ENCODE measurements around the gene KCNAB2.
"Not testable (repeated sequence)": the region's sequence is repeated elsewhere in the genome, so short reads cannot be mapped to it uniquely, and the experiment has no call there.

Gene KCNAB2

DNA sequence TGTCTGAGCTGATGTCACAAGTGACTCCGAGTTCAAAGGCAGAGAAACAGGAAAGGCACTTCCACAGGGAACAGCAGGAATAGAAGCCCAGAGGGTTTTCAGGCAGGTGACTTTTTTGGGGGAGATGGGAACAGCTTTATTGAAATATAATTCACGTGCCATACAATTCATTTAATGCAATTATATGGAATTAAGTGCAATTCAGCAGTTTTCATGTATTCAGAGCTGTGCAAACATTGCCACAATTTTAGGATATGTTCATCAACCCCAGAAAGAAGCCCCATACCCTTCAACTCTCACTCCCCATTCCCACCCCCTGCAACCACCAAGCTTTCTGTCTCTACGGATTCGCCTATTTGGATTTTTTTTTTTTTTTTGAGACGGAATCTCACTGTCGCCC lies 17.0 kb downstream of the KCNAB2 start:
- no peak for DNase-seq

GRCh38 chr1:6063532-6064053 lies 17.9 kb downstream of the KCNAB2 start:
- not testable (repeated sequence) for DNase-seq

- DNase-seq, result no peak
These were observed 19.6 kb downstream of the KCNAB2 start for GRCh38 chr1:6065093-6065858.

GRCh38 chr1:6066680-6067079 lies 21.0 kb downstream of the KCNAB2 start:
- no peak for DNase-seq

DNA sequence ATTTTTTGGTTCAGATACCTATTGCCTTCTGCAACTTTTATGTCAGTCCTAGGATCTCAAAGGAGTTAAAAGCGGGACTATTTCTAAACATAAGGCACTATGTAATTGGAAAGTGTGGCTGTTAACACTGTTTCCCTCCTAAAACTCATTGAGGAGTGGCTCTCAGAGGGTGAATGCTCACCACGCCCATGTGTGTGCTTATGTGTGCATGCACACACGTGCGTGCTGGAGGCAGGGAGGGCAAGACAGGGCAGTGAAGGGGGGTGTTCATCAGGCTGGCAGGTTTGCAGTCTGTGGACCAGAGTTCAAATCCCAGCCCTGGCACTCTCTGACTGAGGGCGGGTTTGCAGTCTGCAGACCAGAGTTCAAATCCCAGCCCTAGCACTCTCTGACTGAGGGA lies 22.4 kb downstream of the KCNAB2 start:
- DNase-seq, result no peak

DNA sequence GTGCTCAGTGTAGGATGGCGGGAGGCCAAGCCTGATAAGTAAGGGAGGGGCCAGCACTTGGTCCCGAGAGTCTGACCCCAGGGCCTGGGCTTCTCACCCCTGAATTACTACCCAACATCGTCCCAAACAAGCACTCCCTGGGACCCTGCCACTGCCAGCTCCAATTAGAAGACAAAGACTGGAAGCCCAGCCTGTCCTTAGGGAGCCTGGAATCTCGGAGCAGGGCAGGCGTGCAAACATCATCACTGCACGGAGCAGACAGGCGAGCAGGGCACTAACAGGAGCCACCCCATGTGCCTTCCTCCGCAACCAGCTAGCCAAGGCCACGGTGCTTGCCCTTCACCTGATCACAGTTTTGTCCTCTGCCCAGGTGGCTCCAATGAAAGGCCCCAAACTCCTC lies 23.2 kb downstream of the KCNAB2 start:
- DNase-seq, result no peak

DNA sequence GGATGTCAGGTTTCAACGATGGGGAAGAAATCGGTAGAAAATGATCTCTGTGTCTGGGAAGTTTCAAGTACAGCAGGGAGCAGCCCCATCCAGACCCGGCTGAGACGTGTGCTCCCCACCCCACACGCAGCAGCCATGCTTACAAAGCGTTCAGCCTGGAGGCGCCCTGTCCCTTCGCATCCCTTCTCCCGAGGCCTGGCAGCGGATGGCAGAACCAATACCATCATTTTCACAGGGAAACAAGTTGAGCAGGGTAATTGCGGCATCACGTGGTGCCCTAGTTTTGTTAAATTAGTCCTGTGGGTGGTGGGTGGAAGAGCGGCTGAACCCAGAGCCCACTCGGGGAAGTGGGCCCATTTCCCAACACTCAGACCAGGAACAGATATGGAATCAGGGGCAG lies 23.9 kb downstream of the KCNAB2 start:
- no peak for DNase-seq

DNA sequence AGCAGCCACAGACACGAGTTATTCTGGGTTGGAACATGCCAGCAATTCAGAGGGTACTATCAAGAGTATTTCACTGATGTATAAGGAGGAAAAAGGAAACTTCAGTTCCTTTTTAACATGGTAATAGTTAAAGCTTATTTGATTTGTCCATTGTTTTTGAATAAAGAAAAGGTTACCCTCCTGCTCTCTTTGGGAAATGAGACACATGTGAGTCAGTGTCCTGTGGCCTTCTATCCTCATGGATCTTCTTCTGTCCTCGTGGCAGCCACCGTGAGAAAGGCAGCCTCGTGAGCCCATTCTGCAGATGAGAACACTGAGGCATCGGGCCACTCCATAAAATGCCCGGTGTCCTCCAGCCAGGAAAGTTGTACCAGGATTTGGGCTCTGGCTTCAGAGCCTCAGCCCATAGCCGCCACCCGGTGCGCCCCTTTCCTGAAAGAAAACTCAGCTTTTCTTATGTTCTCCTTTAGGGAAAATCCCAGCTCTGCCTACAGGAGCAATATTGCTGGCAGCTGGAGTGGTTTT lies 24.8 kb downstream of the KCNAB2 start:
- no peak for DNase-seq

- DNase-seq, result no peak
These were observed 25.5 kb downstream of the KCNAB2 start for GRCh38 chr1:6071219-6071618.

DNA sequence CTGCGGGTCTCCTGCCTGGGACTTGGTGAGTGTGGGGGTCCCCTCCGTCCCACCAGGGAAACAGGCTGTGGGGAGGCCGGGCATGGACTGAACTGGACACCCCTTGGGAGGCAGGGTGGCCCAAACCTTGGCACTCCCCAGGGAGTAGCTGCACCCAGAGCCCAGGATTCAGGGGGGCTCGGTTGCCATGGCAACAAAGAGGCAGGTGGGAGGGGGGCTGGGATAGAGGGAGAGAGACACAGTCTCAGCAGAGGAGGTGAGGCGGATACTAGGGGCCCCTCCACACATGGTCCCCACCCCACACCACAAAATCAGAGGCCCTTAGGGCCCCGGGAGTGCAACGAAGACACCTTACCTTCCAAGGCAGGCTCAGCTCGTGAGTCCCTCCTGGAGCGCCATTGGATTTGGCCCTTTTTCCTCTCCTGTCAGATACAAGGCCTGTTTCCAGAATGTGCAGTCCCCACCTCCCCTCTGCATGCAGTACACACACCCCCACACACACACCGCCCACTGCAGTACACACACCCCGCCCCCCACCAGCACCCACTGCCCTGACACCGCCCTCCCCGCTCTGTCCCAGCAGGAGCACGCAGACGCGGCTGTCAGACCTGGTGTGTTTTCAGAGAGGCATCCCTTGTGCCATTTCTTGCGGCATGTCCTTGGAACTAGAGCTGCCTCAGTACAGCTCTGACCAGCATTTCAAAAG lies 27.2 kb downstream of the KCNAB2 start:
- DNase-seq, result no peak

GRCh38 chr1:6073480-6074053 lies 27.9 kb downstream of the KCNAB2 start:
- DNase-seq, result no peak

DNA sequence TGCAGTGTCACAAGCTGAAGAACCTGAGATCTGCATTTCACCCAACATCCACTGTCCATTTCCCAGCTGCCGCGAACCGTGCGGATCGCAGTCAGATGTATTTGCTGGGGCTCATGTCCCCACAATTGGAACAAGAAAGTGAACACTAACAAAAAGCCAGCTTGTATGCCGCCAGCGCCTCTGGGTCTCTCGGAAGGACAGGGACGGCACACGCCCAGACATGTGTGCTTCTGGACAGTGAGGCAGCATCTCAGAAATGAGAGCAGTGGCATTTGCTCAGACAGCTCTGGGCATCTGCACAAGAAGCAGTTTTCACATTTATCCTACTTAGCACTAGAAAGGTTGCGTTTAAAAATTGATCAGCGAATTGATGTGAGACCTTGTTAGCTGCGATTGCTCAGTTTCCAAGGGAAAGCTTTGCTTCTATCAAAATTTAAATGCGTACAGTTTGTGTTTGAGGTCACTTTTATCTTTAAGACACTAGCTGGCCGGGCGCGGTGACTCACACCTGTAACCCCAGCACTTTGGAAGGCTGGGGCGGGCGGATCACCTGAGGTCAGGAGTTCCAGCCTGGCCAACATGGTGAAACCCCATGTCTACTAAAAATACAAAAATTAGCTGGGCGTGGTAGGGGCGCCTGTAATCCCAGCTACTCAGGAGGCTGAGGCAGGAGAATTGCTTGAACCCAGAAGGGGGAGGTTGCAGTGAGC lies 28.7 kb downstream of the KCNAB2 start:
- no peak for DNase-seq

DNA sequence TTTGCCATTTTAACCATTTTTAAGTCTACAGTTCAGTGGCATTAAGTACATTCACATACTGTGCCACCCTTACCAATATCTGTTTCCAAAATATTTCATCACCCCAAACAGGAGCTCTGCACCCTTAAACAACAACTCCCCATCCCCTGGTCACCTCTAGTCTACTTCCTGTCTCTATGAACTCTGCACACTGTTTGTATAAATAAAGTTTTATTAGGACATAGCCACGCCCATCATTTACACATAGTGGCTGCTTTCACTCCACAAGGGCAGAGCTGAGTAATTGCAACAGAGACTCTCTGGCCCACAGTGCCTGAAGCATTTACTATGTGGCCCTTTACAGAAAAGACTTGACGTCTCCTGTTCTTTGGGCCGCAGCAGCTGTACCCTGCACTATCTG lies 30.1 kb downstream of the KCNAB2 start:
- DNase-seq, result no peak

- DNase-seq, result not testable (repeated sequence)
These were observed 31.4 kb downstream of the KCNAB2 start for GRCh38 chr1:6077061-6077460.

GRCh38 chr1:6077506-6077905 lies 31.8 kb downstream of the KCNAB2 start:
- DNase-seq, result no peak

DNA sequence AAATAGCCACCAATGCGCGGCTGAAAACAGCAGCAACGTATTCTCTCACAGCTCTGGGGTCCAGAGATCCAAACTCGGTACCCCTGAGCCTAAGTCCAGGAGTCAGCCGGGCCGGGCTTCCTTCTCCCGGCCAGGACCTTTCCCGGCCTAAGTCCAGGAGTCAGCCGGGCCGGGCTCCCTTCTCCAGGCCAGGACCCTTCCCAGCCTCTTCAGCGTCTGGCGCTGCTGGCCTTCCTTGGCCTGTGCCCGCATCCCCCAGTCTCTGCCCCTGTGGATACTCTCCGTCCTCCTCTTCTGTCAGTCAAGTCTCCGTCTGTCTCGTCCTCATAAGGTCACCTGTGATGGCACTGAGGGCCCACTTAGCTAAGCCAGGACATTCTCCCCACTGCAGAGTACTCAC lies 32.2 kb downstream of the KCNAB2 start:
- no peak for DNase-seq

DNA sequence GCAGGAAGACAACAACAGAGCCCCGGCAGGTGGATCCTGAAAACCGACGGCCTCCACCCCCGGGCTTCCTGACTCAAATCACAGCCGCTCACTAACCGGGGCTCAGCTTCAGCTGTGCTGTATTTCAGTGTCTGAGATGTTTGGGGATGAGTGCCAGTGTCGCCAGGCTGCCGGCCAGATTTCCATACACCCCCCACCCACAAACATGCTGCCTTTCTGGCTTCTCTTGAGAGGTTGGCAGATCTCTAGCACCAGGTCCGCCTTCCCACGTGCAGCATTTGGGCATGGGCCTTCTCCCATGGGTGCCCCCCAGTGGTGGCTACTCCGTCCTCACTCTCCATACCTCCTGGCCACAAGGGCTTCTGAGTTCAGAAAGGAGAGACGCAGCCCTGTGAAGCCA lies 34.8 kb downstream of the KCNAB2 start:
- no peak for DNase-seq

- DNase-seq, result no peak
These were observed 36.2 kb downstream of the KCNAB2 start for GRCh38 chr1:6081901-6082300.

DNA sequence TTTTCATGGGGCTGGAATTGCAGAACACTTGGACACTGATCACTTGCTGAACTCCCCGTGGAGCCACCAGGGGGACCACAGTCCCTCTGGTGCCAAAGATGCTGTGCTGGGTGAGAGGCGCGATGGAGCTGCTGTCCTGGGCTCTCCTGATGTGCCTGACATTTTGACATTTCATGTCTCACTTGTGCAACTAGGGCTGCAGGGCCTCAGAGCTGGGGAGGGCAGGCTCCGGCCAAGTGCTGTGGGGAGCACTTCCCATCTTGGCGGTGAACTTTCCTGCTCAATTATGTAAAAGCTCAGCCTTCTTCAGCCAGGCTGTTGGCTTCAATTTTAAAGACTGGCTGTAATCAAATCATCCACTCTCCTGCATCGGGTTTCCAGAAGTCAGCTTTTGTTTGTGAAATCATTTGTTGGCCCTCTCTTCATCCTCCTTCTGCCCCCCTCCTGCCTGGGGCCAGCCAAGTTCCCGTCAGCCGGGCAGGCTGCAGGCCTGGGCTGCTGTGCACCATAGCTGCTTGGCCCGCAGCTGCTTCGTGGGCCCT lies 36.8 kb downstream of the KCNAB2 start:
- no peak for DNase-seq

- no peak for DNase-seq
These were observed 37.7 kb downstream of the KCNAB2 start for GRCh38 chr1:6083385-6083784.

DNA sequence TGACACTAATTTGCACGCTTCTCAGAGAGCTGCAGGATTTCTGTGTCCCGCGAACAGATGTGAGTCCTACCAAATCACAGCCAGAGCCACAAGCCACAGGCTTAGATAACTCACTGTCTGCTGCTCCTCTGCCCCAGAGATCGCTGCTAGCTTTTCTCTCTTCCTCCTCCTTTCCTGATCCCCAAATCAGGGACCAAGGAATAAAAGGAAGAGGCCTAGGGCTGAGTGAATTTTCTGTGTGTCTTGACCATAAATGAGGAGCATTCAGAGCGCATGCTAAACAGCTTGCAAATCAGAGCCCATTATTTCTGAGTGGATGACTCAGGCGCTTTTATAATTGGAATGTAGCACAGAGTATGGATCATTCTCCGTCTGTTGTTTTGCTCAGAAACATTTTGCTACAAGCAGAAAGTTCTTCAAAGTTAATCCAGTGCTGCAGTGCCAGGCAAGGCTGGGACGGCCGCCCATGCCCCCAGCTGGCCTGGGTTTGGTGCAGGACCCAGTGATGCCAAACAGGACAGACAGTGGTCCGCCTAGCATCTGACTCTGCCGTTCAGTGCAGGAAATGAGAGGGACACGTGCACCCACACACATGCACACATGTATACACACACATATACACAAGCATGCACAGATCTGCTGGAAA lies 38.2 kb downstream of the KCNAB2 start:
- DNase-seq, result no peak

- DNase-seq, result no peak
These were observed 39.2 kb downstream of the KCNAB2 start for GRCh38 chr1:6084781-6085495.
